GM20431 (cell line): ENCODE results near the gene LRP1B.
"Not testable (repeated sequence)": the region's sequence is repeated elsewhere in the genome, so short reads cannot be mapped to it uniquely, and the experiment has no call there.

Experiments
- in situ Hi-C: fragments of 300-500 bp; cut with MseI, MboI; formaldehyde crosslinking; loops from one replicate; pipeline ENCODE4 v1.15.0; 2020; ENCODE audit warnings: low sequenced_read_pairs; ENCODE audit not compliant: unreplicated experiment

The LRP1B gene

GRCh38 chr2:140384946-140385345 is 1745.9 kb downstream of the LRP1B start:
- in situ Hi-C loops, result no loop called here

DNA sequence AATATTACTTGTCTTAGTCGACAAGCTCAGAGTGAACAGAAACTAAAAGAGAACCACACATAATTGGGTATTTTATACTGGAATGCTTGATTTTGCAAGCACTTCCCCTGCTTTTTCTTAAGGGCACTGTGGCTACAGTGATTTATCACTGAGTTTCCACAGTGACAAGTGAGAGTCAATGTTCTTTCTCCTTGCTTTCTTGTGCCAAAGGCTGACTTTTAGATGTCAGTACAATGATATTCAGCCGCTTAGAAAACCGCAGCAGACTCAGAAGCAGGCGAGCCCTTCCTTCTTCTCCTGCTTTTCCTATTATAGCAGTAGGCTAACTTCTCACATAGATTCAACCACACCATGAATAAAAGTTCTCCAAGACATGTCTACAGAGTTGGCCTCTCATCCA is 1747.0 kb downstream of the LRP1B start:
- in situ Hi-C loops, result no loop called here

GRCh38 chr2:140376686-140377085 is 1754.1 kb downstream of the LRP1B start:
- in situ Hi-C loops, result no loop called here

- in situ Hi-C loops, result no loop called here
Observed at GRCh38 chr2:140363131-140363530, 1767.7 kb downstream of the LRP1B start.

DNA sequence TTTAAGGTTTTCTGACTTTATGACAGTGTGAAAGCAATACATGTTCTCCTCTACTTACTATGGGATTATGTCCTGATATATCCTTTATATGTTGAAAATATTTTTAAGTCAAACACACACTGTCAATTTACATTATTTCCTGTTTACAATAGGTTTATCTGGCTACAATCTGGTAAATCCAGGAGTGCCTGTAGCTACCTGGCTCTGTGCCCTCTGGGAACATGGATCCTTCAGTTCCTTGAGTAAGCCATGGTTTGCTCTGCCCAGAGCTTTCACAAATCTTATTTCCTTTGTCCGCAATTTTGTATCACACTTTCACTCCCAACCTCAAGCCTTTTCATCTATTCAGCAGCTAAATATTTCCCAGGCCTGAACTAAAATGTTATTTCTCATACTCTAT is 1768.5 kb downstream of the LRP1B start:
- in situ Hi-C loops, result no loop called here

DNA sequence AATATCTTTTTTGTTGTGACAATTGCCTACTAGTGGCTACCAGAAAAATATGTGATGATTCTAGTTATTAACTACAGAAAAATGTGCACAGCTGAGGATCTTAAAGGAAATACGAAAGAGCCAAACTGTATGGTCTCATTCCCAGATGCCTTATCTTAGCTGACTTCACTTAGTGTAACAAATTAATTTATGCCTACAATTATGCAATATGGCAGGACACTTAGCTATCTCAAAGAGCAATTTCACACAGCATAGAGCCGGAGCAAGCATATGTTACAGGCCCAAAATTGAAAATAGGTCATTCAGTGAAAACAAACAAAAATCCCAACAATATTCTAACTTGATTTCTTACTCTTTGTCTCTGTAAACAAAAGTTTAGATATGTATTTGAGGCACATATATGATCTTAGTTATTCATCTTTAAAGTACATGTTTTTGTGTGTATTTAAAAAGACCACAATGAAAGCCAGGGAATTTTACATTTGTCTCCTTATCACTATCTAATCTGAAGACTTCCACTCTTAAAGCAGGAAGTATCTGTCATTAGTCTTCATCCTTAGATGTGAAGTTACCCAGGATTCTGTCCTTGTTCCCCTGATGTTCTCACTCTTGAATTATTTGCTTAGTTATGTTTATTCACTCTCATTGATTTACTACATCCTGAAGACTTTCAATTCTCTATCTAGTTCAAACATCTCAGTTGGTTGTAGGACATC is 1771.6 kb downstream of the LRP1B start:
- in situ Hi-C loops, result no loop called here

GRCh38 chr2:140356697-140357096 is 1774.1 kb downstream of the LRP1B start:
- in situ Hi-C loops, result no loop called here

GRCh38 chr2:140355511-140356090 is 1775.2 kb downstream of the LRP1B start:
- in situ Hi-C loops, result no loop called here

GRCh38 chr2:140354544-140354943 is 1776.3 kb downstream of the LRP1B start:
- in situ Hi-C loops, result no loop called here

DNA sequence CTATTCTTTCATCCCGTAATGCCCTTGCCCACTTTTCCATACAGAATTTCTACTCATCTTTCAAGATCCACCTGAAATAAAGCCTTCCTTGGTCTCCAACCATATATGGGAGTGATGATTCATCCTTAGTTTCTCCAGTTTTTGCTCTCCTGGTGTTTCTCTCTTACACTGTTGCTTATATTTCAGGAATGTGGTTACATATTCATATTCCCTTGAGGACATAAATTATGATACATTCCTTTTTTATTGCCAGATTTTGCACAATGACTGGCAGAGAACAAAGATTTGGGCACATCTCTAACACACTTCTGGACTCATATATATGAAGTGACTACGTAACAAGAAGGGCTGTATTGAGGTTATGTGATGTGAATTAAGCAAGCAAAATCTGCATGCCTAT is 1777.3 kb downstream of the LRP1B start:
- in situ Hi-C loops, result no loop called here

- in situ Hi-C loops, result no loop called here
Observed at GRCh38 chr2:140351692-140352091, 1779.1 kb downstream of the LRP1B start.

DNA sequence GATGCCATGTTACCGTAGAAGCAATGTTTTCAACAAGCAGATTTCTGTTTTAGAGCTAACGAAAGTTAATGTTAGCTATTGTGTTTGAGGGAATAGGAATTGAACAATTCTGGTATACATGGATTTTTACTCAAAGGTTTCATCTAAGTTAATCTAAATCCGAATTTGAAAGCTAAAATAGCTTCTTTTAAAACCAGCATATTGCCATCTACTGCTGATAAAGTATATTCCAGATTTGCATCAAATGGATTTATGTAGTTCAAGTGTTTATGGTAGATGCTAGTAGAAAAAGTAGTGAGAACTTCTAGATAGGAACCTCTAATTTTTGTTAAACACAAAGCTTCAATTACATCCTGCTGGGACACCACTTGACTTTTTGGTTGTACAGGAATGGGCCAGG is 1781.1 kb downstream of the LRP1B start:
- in situ Hi-C loops, result no loop called here

DNA sequence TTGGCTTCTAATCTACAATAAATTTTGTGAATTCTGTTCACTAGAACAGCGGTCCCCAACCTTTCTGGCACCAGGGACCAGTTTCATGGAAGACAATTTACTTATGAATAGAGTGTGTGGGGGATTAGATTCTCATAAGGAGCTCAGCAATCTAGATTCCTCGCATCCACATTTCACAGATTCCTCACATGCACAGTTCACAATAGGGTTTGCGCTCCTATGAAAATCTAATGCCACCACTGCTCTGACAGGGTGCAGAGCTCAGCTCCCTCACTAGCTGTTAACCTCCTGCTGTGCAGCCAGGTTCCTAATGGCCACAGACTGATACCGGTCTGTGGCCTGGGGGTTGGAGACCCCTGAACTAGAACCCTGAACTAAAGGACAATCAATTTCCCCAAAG is 1782.0 kb downstream of the LRP1B start:
- in situ Hi-C loops, result no loop called here

- in situ Hi-C loops, result no loop called here
Observed at GRCh38 chr2:140344838-140345237, 1786.0 kb downstream of the LRP1B start.

GRCh38 chr2:140344266-140344665 is 1786.5 kb downstream of the LRP1B start:
- in situ Hi-C loops, result not testable (repeated sequence)

GRCh38 chr2:140338795-140339194 is 1792.0 kb downstream of the LRP1B start:
- in situ Hi-C loops, result no loop called here

- in situ Hi-C loops, result no loop called here
Observed at GRCh38 chr2:140337061-140337460, 1793.8 kb downstream of the LRP1B start.

GRCh38 chr2:140316345-140316744 is 1814.5 kb downstream of the LRP1B start:
- in situ Hi-C loops, result no loop called here

GRCh38 chr2:140311905-140312304 is 1818.9 kb downstream of the LRP1B start:
- in situ Hi-C loops, result no loop called here

DNA sequence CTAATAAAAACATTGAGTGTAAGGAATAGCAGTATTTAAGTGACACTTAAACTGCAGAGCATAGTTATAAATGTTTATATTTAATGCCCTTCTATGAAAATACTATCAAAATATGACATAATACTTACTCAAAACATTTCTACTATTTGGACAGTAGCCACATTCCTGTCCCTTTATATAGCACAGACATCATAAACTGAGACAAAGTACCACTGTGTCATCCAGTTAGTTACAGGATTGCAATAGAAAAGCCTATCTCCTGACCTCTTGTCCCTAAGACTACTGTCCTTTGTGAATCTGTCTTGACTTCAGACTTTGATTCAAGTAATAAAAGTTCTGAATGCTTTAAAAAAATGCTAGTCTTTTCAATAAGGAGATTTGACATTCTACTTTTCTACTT is 1822.1 kb downstream of the LRP1B start:
- in situ Hi-C loops, result no loop called here

- in situ Hi-C loops, result no loop called here
Observed at GRCh38 chr2:140307532-140307931, 1823.3 kb downstream of the LRP1B start.

DNA sequence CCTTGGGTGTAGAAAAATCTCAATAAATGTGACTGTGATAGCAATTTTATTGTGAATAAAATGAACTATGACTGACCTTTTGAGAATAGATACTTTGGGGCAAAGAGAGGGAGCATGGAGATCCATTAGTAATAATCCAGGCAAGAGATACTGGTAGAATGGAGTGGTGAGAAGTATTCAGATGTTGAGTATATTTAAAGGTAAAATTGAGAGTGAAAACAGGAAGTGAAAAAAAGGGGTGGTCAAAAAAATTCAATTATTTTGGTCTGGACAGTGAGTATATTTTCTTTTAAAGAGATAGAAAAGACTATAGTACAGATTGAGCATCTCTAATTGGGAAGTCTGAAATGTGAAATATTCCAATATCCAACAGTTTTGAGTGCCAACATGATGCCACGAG is 1835.0 kb downstream of the LRP1B start:
- in situ Hi-C loops, result no loop called here
